ENCODE measurements around the gene ADAMTS7.

Gene ADAMTS7

DNA sequence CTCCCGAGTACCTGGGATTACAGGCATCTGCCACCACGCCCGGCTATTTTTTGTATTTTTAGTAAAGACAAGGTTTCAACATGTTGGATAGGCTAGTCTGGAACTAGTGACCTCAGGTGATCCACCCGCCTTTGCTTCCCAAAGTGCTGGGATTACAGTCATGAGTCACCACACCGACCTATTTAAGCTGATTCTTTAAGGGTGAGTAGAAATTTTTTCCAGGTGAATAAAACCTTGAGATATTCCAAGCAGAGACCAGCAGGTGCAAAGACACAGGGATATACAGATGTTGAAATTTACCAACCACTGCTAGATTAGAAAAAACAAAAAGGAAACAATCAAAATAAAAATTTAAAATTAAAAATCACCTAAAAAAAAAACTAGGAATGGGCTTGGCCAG is 95.8 kb downstream of the ADAMTS7 start:
- DNase-seq = no peak

DNA sequence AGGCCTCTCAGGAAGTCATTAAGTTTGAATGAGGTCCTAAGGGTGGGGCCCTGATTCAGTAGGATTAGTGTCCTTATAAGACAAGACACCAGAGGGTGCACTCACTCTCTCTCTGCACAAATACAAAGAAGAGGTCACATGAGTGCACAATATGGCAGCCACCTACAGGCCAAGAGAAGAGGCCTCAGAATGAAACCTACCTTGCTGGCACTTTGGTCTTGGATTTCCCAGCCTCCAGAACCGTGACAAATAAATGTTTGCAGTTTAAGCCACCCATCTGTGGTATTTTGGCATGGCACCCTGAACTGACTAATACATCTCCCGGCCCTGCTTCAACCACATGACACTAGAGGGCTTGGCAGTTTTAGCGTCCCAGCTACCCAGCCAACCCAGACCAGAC is 96.4 kb downstream of the ADAMTS7 start:
- peak; percentile 66 for DNase-seq

DNA sequence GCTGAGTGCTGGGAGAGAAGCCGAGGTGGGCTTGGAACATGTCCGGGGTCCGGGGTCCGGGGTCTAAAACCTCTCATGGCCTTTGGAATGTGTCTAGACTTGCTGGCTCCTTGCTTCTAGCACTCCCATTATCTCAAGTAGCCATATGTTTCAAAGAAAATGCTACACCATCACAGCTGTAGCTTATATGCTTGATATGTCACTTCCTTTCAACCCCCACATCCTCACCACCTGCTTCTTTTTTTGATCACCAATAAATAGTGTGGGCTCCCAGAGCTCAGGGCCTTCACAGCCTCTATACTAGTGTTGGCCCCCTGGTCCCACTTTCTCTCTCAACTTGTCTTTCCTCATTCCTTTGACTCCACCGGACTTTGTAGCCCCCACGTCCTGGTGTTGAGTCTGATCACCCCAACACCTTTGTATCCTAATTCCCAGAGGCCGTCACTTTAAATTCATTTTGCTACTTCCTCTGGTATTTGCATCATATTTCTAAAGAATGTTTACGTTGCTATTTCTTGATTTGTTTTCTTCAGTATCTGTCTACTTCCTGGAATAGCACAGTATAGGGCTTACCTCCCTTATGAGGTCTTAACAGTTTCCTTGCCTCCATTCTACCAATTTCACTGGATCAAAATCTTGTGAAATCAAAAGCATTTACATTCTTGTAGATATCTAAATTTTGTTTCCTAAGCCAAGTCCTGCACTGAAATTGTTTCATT is 98.3 kb downstream of the ADAMTS7 start:
- DNase-seq = no peak

DNA sequence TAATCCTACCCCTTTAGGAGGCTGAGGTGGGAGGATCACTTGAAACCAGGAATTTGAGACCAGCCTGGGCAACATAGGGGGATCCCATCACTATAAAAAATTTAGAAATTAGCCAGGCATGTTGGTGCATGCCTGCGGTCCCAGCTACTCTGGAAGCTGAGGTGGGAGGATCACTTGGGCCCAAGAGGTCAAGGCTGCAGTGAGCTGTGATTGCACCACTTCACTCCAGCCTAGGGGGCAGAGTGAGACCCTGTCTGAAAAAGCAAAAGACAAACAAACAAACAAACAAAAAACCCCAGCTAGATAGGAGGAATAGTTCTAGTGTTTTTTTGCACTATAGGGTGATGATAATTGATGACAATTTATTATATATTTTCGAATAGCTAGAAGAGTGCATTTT is 99.6 kb downstream of the ADAMTS7 start:
- no peak for DNase-seq

DNA sequence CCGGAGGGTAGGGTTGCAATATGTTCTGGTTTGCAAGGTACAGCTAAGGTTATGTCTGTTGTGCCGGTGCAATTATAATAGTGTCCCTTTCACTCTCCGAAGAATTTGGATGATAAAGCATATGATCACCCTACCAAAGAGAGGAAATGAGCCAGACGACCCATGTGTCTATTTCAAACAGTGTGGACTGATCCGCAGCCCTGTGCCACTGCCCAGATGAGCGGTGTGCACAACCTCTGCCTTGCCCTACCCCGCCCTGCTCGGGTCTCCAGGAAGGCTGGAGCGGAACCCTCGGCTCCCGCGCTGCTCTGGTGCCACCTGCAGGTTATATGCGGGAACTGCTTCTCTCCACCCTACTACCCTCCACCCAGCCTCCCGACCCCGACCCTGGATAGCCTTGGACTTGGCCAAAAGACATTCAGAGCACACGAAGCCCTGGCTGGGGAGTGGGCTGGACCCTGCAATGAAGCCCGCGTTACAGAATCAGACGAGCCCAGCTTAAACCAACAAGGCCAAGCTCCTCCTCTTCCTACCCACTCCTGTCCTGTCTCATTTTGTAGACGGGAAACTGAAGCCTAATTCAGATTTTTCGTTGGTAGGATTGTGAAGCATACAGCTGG is 101.9 kb downstream of the ADAMTS7 start:
- DNase-seq = peak; percentile 61
